ENCODE results near the gene SIX1.

The SIX1 gene

GRCh38 chr14:60643463-60644314 is 5.6 kb downstream of the SIX1 start:
- TF ChIP-seq EZH2phosphoT487 (IDR thresholded peaks at IDR 0.05; ENCODE audit: borderline replicate concordance, low read length) (no peak), CTCF (IDR thresholded peaks at IDR 0.05; ENCODE audit: low read depth, low read length, poor library complexity, severe bottlenecking) (no peak)
- H3K4me1 ChIP-seq (ENCODE audit: control insufficient read depth, low read length): peaks cover 4% of the 10 kb centered on the region; the same call in 1 of the 2 replicates
- no peak overlapping the region for H3K4me3 ChIP-seq (ENCODE audit: low read length)
- H3K27ac ChIP-seq (ENCODE audit: low read depth, low read length): no peak overlapping the region
- no peaks in the 10 kb centered on the region for H3K9me2 ChIP-seq (replicated peaks; ENCODE audit: control insufficient read depth, low read length)
- no peaks in the 10 kb centered on the region for H4K20me1 ChIP-seq (ENCODE audit: control insufficient read depth, insufficient read depth, low read depth, low read length)
- H3K36me3 ChIP-seq (ENCODE audit: control insufficient read depth, low read length): no peaks in the 10 kb centered on the region
- no peaks in the 10 kb centered on the region for H3K9me3 ChIP-seq (ENCODE audit: control insufficient read depth, insufficient read depth, low read length)
- H3K79me2 ChIP-seq (ENCODE audit: control insufficient read depth, low read length): no peaks in the 10 kb centered on the region
- no peak overlapping the region for H3K4me2 ChIP-seq (ENCODE audit: low read length)
- no peaks in the 10 kb centered on the region for H3F3A ChIP-seq (ENCODE audit: control insufficient read depth, insufficient read depth)
- no peaks in the 10 kb centered on the region for H3K27me3 ChIP-seq (ENCODE audit: control insufficient read depth, low read length)

GRCh38 chr14:60643141-60643462 is 6.2 kb downstream of the SIX1 start:
- H3K27ac ChIP-seq (ENCODE audit: low read depth, low read length): no peak overlapping the region
- no peaks in the 10 kb centered on the region for H3K36me3 ChIP-seq (ENCODE audit: control insufficient read depth, low read length)
- H3K4me2 ChIP-seq (ENCODE audit: low read length): no peak overlapping the region
- H3F3A ChIP-seq (ENCODE audit: control insufficient read depth, insufficient read depth): no peaks in the 10 kb centered on the region
- H3K9me3 ChIP-seq (ENCODE audit: control insufficient read depth, insufficient read depth, low read length): no peaks in the 10 kb centered on the region
- no peaks in the 10 kb centered on the region for H3K27me3 ChIP-seq (ENCODE audit: control insufficient read depth, low read length)
- H3K79me2 ChIP-seq (ENCODE audit: control insufficient read depth, low read length): no peaks in the 10 kb centered on the region
- TF ChIP-seq CTCF (IDR thresholded peaks at IDR 0.05; ENCODE audit: low read depth, low read length, poor library complexity, severe bottlenecking) (no peak), EZH2phosphoT487 (IDR thresholded peaks at IDR 0.05; ENCODE audit: borderline replicate concordance, low read length) (no peak)
- no peaks in the 10 kb centered on the region for H4K20me1 ChIP-seq (ENCODE audit: control insufficient read depth, insufficient read depth, low read depth, low read length)
- no peak overlapping the region for H3K4me3 ChIP-seq (ENCODE audit: low read length)
- H3K9me2 ChIP-seq (replicated peaks; ENCODE audit: control insufficient read depth, low read length): no peaks in the 10 kb centered on the region
- H3K4me1 ChIP-seq (ENCODE audit: control insufficient read depth, low read length): peaks cover 4% of the 10 kb centered on the region; the same call in 1 of the 2 replicates

- Histone ChIP-seq H3F3A (ENCODE audit: control insufficient read depth, insufficient read depth) (no peaks in the 10 kb centered on the region), H3K4me1 (ENCODE audit: control insufficient read depth, low read length) (peaks cover 6% of the 10 kb centered on the region; the same call in 1 of the 2 replicates), H3K9me3 (ENCODE audit: control insufficient read depth, insufficient read depth, low read length) (no peaks in the 10 kb centered on the region), H3K4me3 (ENCODE audit: low read length) (no peak overlapping the region), H3K4me2 (ENCODE audit: low read length) (no peak overlapping the region), H3K27me3 (ENCODE audit: control insufficient read depth, low read length) (no peaks in the 10 kb centered on the region), H3K36me3 (ENCODE audit: control insufficient read depth, low read length) (no peaks in the 10 kb centered on the region), H3K9me2 (replicated peaks; ENCODE audit: control insufficient read depth, low read length) (no peaks in the 10 kb centered on the region), H3K27ac (ENCODE audit: low read depth, low read length) (no peak overlapping the region), H3K79me2 (ENCODE audit: control insufficient read depth, low read length) (no peaks in the 10 kb centered on the region), H4K20me1 (ENCODE audit: control insufficient read depth, insufficient read depth, low read depth, low read length) (no peaks in the 10 kb centered on the region)
- TF ChIP-seq EZH2phosphoT487 (IDR thresholded peaks at IDR 0.05; ENCODE audit: borderline replicate concordance, low read length): no peak
- TF ChIP-seq CTCF (IDR thresholded peaks at IDR 0.05; ENCODE audit: low read depth, low read length, poor library complexity, severe bottlenecking): no peak
Observed at GRCh38 chr14:60642270-60643140, 6.8 kb downstream of the SIX1 start.

Measured in DOHH2 (cell line).